Measurements from ENCODE around the gene SURF4. TPM values are rescaled to one million over a fixed set of nuclear protein-coding genes. Genes with fewer than 3 reads are reported as not detected.

The SURF4 gene
- total and polyA plus RNA-seq, 2 of the 13 experiments (the other 11 are each of a cell fraction or from before 2014, with no cell fraction given), result 220 to 265 TPM

GRCh38 chr9:133359399-133360175 is 16.3 kb downstream of the SURF4 start (continued):
- no peak for TF ChIP-seq PBX2 (CRISPR knock-in tag; IDR thresholded peaks at IDR 0.05)
- no peak for TF ChIP-seq MYNN (CRISPR knock-in tag; IDR thresholded peaks at IDR 0.05; ENCODE audit: low read depth)
- TF ChIP-seq ZNF460 (CRISPR knock-in tag; IDR thresholded peaks at IDR 0.05; ENCODE audit: borderline replicate concordance), result no peak
- peak; percentile 34; the same call in 1 of the 2 replicates for TF ChIP-seq GABPB1 (CRISPR knock-in tag; IDR thresholded peaks at IDR 0.05)
- no peak for TF ChIP-seq ZNF672 (CRISPR knock-in tag; IDR thresholded peaks at IDR 0.05)
- TF ChIP-seq KMT2A (CRISPR knock-in tag; IDR thresholded peaks at IDR 0.05), result no peak
- no peak for TF ChIP-seq NFE2 (CRISPR knock-in tag; IDR thresholded peaks at IDR 0.05)
- no peak for TF ChIP-seq GMEB2 (CRISPR knock-in tag; IDR thresholded peaks at IDR 0.05; ENCODE audit: low read depth)
- peak; percentile 45 for TF ChIP-seq ARID4A (CRISPR knock-in tag; IDR thresholded peaks at IDR 0.05; ENCODE audit: borderline replicate concordance)
- no peak for TF ChIP-seq ZNF761 (CRISPR knock-in tag; conservative IDR thresholded peaks at IDR 0.05)
- TF ChIP-seq ZFP37 (CRISPR knock-in tag; IDR thresholded peaks at IDR 0.05; ENCODE audit: borderline replicate concordance), result no peak
